Right lobe of liver (tissue), 4 donors: ENCODE results near the gene SCARF2.
"Not testable (repeated sequence)": the region's sequence is repeated elsewhere in the genome, so short reads cannot be mapped to it uniquely, and the experiment has no call there.

ENCODE experiments used
- POLR2A ChIP-seq: fragments of 450-650 bp; IDR thresholded peaks from one replicate; pipeline ENCODE4 v1.6.1; 2017; ENCODE audit warnings: antibody characterized with exemption, mild to moderate bottlenecking
- TF ChIP-seq, protein P1 (sequence below), 4 donors: fragments of 200-600 bp in 3 of 4; fragments of 450-650 bp in 1 of 4; IDR thresholded peaks; one replicate each; pipeline versions ENCODE4 v1.5.1 to v1.8.0; 2016 to 2022; ENCODE audit warnings: antibody characterized with exemption in 4 of 4, mild to moderate bottlenecking in 2 of 4
- donor health status: DM: no; HTN: no; CAD: no.
- donor health status: DM: no; HTN: no; CAD: no.
- donor health status: DM: no; HTN: yes; CAD: no.

DNA sequence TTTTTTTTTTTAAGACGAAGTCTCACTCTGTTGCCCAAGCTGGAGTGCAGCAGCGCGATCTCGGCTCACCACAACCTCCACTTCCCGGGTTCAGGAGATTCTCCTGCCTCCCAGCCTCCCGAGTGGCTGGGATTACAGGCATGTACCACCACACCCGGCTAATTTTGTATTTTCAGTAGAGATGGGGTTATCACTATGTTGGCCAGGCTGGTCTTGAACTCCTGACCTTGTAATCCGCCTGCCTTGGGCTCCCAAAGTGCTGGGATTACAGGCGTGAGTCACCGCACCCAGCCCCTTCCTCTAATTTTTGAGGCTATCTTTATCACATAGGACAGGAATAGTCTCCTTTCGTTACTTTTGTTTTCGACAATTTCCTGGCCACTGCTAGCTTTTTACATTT, 37.9 kb upstream of the SCARF2 start:
- TF ChIP-seq, protein P1, sequence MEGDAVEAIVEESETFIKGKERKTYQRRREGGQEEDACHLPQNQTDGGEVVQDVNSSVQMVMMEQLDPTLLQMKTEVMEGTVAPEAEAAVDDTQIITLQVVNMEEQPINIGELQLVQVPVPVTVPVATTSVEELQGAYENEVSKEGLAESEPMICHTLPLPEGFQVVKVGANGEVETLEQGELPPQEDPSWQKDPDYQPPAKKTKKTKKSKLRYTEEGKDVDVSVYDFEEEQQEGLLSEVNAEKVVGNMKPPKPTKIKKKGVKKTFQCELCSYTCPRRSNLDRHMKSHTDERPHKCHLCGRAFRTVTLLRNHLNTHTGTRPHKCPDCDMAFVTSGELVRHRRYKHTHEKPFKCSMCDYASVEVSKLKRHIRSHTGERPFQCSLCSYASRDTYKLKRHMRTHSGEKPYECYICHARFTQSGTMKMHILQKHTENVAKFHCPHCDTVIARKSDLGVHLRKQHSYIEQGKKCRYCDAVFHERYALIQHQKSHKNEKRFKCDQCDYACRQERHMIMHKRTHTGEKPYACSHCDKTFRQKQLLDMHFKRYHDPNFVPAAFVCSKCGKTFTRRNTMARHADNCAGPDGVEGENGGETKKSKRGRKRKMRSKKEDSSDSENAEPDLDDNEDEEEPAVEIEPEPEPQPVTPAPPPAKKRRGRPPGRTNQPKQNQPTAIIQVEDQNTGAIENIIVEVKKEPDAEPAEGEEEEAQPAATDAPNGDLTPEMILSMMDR (IDR thresholded peaks at IDR 0.05), result not testable (repeated sequence)
- TF ChIP-seq POLR2A, result not testable (repeated sequence)
